WERI-Rb-1 (cell line): Measurements from ENCODE around the gene TMEM134.

Experiments used
- DNase-seq: peaks from one replicate; pipeline ENCODE4 v3.0.0-alpha.2; 2020
- H3K27ac ChIP-seq: fragments of 250-450 bp; sonication (Bioruptor Pico); 2 replicates; pipeline ENCODE4 v1.5.1; 2020; ENCODE audit warnings: mild to moderate bottlenecking, moderate library complexity
- H3K27me3 ChIP-seq: fragments of 250-450 bp; sonication (Bioruptor Pico); 2 replicates; pipeline ENCODE4 v1.5.1; 2021; ENCODE audit warnings: mild to moderate bottlenecking, low read depth, moderate library complexity; ENCODE audit not compliant: insufficient read depth, severe bottlenecking
- H3K36me3 ChIP-seq: fragments of 250-450 bp; sonication (Bioruptor Pico); 2 replicates; pipeline ENCODE4 v1.5.1; 2020; ENCODE audit warnings: mild to moderate bottlenecking, moderate library complexity
- H3K4me3 ChIP-seq: 2 replicates; pipeline ENCODE4 v1.5.1; 2011; ENCODE audit warnings: low read depth, mild to moderate bottlenecking, control low read depth, low read length
- H3K9me3 ChIP-seq: fragments of 250-450 bp; sonication (Bioruptor Pico); 2 replicates; pipeline ENCODE4 v1.5.1; 2021; ENCODE audit warnings: mild to moderate bottlenecking, moderate library complexity; ENCODE audit not compliant: severe bottlenecking
- TF ChIP-seq, protein P1 (sequence below): IDR thresholded peaks from 2 replicates; pipeline ENCODE4 v1.5.1; 2011; ENCODE audit warnings: low read depth, mild to moderate bottlenecking, control low read depth, inconsistent platforms, low read length

The TMEM134 gene

DNA sequence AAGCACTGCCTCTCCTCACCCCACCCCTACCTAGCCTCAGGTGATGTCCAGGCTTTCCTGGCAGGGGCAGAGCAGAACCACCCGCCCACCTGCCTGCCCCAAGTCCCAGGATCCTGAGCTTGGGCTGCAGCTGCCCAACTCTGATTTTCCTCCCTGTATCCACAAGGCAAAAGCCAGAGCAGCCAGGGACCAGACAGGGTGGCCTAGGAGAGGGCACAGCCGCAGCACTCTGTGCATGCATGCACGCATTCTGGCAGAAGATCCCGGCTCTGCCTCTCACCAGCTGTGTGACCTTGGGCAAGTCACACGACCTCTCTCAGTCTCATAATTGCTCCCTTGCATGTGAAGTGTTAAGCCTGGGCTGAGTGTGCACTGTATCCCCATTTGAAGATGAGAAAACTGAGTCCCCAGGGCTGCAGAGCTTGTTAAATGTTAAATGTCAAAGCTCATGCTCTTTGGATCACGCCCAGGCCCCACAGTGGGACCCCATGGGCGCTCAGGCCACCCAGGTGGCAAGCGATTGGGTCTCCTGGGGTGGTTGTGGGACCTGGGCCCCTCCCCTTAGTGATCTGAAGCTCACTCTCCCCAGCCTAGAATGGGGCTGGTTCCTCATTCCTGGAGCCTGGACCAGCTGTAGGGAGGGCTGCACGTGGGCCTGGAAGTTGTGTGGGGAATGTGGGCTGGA is 56.4 kb downstream of the TMEM134 start:
- Histone ChIP-seq H3K36me3 (no peaks in the 10 kb centered on the region), H3K4me3 (no peak overlapping the region), H3K27me3 (no peaks in the 10 kb centered on the region), H3K9me3 (no peaks in the 10 kb centered on the region), H3K27ac (no peak overlapping the region)
- TF ChIP-seq, protein P1, sequence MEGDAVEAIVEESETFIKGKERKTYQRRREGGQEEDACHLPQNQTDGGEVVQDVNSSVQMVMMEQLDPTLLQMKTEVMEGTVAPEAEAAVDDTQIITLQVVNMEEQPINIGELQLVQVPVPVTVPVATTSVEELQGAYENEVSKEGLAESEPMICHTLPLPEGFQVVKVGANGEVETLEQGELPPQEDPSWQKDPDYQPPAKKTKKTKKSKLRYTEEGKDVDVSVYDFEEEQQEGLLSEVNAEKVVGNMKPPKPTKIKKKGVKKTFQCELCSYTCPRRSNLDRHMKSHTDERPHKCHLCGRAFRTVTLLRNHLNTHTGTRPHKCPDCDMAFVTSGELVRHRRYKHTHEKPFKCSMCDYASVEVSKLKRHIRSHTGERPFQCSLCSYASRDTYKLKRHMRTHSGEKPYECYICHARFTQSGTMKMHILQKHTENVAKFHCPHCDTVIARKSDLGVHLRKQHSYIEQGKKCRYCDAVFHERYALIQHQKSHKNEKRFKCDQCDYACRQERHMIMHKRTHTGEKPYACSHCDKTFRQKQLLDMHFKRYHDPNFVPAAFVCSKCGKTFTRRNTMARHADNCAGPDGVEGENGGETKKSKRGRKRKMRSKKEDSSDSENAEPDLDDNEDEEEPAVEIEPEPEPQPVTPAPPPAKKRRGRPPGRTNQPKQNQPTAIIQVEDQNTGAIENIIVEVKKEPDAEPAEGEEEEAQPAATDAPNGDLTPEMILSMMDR = no peak
- no peak for DNase-seq

DNA sequence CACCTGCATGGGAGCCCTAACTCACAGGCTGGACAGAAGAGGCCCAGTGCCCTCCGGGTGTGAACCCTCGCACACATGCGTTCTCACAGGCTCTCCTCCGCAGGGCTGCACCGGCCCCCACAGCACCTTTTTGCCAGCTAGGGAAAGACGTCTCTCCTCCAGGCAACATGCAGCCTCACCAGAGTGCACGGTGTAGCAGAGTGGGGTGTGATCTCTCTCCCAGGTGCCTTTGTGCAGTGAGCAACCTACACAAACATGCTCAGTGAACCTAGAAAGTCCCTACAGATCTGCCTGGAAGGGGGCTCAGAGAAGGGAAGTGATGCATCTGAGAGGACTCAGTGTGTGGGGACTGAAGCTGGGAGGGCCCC is 57.3 kb downstream of the TMEM134 start:
- Histone ChIP-seq H3K9me3 (no peaks in the 10 kb centered on the region), H3K4me3 (no peak overlapping the region), H3K27me3 (no peaks in the 10 kb centered on the region), H3K36me3 (no peaks in the 10 kb centered on the region), H3K27ac (no peak overlapping the region)
- no peak for DNase-seq
- TF ChIP-seq, protein P1 = no peak
